Endothelial cell of hepatic sinusoid (primary cell): ENCODE measurements around the gene NFE2.
"Not testable (repeated sequence)": the region's sequence is repeated elsewhere in the genome, so short reads cannot be mapped to it uniquely, and the experiment has no call there.

Experiments
- in situ Hi-C: cut with HindIII; loops from 2 replicates; pipeline ENCODE4 v1.10.0; 2017; ENCODE audit warnings: low sequenced_read_pairs

NFE2 gene

GRCh38 chr12:54300732-54301427 is at the start of gene NFE2:
Gene NFE2, minus strand, starts transcription at chr12:54301015. Its CDS starts 5,767 bp downstream, at chr12:54295248.
- in situ Hi-C loops = no loop called here

DNA sequence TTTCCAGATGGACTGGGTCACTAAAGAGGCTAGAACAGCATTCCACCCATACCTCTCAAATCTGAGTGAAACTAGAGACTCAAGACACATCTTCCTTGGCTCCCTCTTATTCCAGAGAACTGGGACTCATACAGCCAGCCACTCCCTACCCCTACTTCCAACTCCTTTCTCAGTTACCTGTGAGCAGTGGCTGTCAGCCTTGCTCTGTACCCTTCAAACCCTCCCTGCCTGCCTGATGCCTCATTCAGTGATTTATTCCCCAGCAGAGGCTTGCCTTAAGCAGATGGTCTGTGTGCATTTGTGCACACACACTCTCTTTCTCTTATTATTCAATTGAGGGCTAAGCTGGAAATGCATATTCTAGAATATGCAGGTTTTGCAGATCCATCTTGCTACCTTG is 48.9 kb upstream of the NFE2 start:
- in situ Hi-C loops = no loop called here

GRCh38 chr12:54349036-54349435 is 48.2 kb upstream of the NFE2 start:
- in situ Hi-C loops = no loop called here

- in situ Hi-C loops = loop anchor here (5.0 kb wide), 1 partner anchor 51 kb away; no protein-coding TSS in a partner anchor
Observed at GRCh38 chr12:54341378-54342300, 40.8 kb upstream of the NFE2 start.

- in situ Hi-C loops = loop anchor here (5.0 kb wide), 1 partner anchor 51 kb away; no protein-coding TSS in a partner anchor
Observed at GRCh38 chr12:54340846-54341245, 40.0 kb upstream of the NFE2 start.

DNA sequence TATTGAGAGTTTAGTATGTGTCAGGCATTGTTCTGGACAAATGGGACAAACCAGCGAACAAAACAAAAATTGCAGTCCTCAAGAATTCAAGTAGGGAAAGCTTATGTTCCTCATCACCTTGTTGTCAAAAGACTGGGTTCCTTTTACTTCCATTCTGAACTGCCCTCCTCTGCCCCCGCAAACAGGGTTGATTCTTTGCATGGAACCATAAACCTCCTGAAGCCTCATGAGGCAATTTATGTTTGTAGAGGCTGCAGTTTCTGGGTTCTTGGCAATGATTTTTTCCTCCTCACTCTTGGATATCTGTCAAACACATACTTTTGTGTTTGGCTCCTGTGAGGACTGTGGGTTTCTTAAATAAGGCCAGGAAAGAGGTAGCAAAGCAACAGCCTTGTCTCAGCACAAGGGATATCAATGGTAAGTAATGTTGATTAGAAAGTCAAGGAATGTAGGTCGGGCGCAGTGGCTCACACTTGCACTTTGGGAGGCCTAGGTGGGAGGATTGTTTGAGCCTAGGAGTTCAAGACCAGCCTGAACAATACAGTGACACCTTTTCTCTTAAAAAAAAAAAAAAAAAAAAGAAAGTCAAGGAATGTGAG is 38.0 kb upstream of the NFE2 start:
- in situ Hi-C loops = loop anchor here (5.0 kb wide), 1 partner anchor 101 kb away; no protein-coding TSS in a partner anchor

- in situ Hi-C loops = loop anchor here (5.0 kb wide), 1 partner anchor 101 kb away; no protein-coding TSS in a partner anchor
Observed at GRCh38 chr12:54337854-54338650, 37.2 kb upstream of the NFE2 start.

- in situ Hi-C loops = loop anchor here (5.0 kb wide), 1 partner anchor 100 kb away; no protein-coding TSS in a partner anchor
Observed at GRCh38 chr12:54337280-54337842, 36.5 kb upstream of the NFE2 start.

GRCh38 chr12:54333420-54334034 is 32.7 kb upstream of the NFE2 start:
- in situ Hi-C loops = no loop called here

GRCh38 chr12:54331461-54331860 is 30.6 kb upstream of the NFE2 start:
- in situ Hi-C loops = no loop called here

- in situ Hi-C loops = no loop called here
Observed at GRCh38 chr12:54330442-54330841, 29.6 kb upstream of the NFE2 start.

- in situ Hi-C loops = loop anchor here (5.0 kb wide), 1 partner anchor 37 kb away; no protein-coding TSS in a partner anchor
Observed at GRCh38 chr12:54329759-54330158, 28.9 kb upstream of the NFE2 start.

DNA sequence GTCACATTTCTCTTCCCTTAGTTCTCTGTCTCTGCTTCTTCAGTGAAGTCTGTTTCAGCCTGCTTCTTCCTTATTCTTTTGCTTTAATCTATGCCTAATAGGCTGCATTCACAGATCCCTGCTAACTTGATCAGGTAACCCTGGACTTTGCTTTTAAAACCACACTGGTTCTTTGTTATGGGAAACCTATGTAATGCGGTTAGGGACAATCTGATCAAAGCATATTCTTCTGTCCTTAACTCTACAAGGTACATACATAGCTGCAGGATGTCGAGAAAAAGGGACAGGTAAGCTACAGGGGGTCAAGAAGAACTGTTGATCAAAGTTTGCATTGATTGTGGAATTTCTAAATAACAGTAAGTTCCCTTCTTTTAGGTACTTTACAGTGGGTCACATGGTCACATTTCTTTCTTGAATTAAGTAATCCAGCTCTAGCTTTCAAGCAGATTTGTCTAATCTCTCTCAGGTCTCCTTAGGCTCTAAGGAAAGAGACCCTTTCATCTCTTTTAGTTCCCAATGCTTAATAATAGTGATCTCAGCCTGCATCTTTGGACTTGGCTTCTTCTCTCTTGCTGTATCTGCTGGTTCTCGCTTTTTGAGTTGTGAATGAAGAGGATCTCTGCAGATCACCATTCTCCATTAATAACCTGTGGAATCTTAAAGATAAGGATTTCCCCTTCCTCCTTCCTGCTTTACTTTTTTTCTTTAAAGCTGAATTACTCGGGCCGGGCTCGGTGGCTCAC is 28.0 kb upstream of the NFE2 start:
- in situ Hi-C loops = loop anchor here (5.0 kb wide), 1 partner anchor 36 kb away; no protein-coding TSS in a partner anchor

GRCh38 chr12:54325442-54326109 is 24.8 kb upstream of the NFE2 start:
- in situ Hi-C loops = loop anchor here (5.0 kb wide), 1 partner anchor 33 kb away; no protein-coding TSS in a partner anchor

- in situ Hi-C loops = loop anchor here (5.0 kb wide), 1 partner anchor 33 kb away; no protein-coding TSS in a partner anchor
Observed at GRCh38 chr12:54324617-54325441, 24.0 kb upstream of the NFE2 start, which contains the start of gene COPZ1. Gene COPZ1, plus strand, starts transcription at chr12:54325131. Its CDS starts 33 bp downstream, at chr12:54325164.

GRCh38 chr12:54321363-54321762 is 20.5 kb upstream of the NFE2 start:
- in situ Hi-C loops = no loop called here

- in situ Hi-C loops = not testable (repeated sequence)
Observed at GRCh38 chr12:54312309-54312708, 11.5 kb upstream of the NFE2 start.
